ENCODE results near the gene GGT5. TPM values are rescaled to one million over a fixed set of nuclear protein-coding genes. Genes with fewer than 3 reads are reported as not detected.
"Not testable (repeated sequence)": the region's sequence is repeated elsewhere in the genome, so short reads cannot be mapped to it uniquely, and the experiment has no call there.

Gene GGT5
- total RNA-seq, 2 experiments from 2014 or later, result not detected

DNA sequence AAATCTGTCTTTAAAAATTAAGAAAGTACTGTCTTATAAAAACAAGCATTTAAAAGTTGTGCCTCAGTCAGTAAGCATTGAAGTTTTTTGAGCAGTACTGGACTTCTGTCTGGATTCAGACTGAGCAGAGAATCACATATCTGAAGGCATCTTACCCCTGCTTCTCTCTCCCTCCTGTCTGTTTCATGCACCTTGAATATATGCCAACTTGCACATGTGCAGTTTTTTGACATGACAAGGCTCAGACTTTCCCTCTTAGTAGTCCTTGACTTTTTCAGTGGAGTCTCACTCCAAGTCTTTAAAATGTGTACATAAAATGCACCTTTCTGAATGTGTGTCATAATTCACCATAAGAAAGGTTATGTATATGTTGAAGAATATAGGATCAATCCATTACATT lies 45.6 kb upstream of the GGT5 start:
- Mint-ChIP-seq H3K27me3 (no peaks in the 10 kb centered on the region), H3K9me3 (no peaks in the 10 kb centered on the region), H3K36me3 (ENCODE audit: low read depth) (peaks cover 7% of the 10 kb centered on the region), H3K4me1 (ENCODE audit: low read depth) (peaks cover 41% of the 10 kb centered on the region), H3K27ac (no peak overlapping the region), H3K4me3 (no peak overlapping the region)
- Histone ChIP-seq H3K9me3 (ENCODE audit: control insufficient read depth in 1 of 2, insufficient read depth in 1 of 2, low read length in 2 of 2) (no peaks in the 10 kb centered on the region), H3K4me1 (ENCODE audit: insufficient read depth, low read length) (peaks cover 5% of the 10 kb centered on the region), H3K27me3 (ENCODE audit: control insufficient read depth in 1 of 2, insufficient read depth in 2 of 2, low read length in 2 of 2) (no peaks in the 10 kb centered on the region), H3K4me3 (ENCODE audit: low read length) (no peak overlapping the region), H3K36me3 (ENCODE audit: insufficient read depth, low read length) (no peaks in the 10 kb centered on the region), H3K27ac (ENCODE audit: low read depth in 1 of 2, low read length in 2 of 2) (no peak overlapping the region)
- POLR2A ChIA-PET, result no interaction called here
- CTCF ChIA-PET, result no interaction called here
- TF ChIP-seq, protein P1, sequence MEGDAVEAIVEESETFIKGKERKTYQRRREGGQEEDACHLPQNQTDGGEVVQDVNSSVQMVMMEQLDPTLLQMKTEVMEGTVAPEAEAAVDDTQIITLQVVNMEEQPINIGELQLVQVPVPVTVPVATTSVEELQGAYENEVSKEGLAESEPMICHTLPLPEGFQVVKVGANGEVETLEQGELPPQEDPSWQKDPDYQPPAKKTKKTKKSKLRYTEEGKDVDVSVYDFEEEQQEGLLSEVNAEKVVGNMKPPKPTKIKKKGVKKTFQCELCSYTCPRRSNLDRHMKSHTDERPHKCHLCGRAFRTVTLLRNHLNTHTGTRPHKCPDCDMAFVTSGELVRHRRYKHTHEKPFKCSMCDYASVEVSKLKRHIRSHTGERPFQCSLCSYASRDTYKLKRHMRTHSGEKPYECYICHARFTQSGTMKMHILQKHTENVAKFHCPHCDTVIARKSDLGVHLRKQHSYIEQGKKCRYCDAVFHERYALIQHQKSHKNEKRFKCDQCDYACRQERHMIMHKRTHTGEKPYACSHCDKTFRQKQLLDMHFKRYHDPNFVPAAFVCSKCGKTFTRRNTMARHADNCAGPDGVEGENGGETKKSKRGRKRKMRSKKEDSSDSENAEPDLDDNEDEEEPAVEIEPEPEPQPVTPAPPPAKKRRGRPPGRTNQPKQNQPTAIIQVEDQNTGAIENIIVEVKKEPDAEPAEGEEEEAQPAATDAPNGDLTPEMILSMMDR (IDR thresholded peaks at IDR 0.05), result no peak
- intact Hi-C loops (cut with DNase I, micrococcal nuclease), result no loop called here
- ATAC-seq (ENCODE audit: poor library complexity), result no peak
- DNase-seq, result no peak

DNA sequence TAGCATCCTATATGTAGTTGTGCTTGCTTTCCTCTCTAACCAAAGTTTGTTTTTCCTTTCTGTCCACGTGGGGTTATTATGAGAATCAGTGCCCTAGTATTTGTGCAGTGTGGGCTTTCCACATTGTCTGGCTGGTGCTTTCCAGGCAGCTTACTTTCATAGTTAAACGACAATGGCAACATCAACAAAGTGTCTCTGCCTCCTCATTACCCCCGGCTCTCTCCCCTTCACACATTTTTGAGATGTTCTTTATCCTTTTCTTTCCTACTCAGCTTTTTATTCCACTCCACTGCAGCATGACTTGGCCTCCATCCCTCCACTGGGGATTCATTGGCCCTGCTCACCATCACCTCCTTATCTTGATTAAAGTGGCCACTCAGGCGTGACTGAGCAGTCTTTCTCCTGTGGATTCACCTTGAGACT lies 44.9 kb upstream of the GGT5 start:
- ChIA-PET CTCF (no interaction called here), POLR2A (no interaction called here)
- Mint-ChIP-seq H3K27me3 (no peaks in the 10 kb centered on the region), H3K27ac (no peak overlapping the region), H3K4me3 (no peak overlapping the region), H3K4me1 (ENCODE audit: low read depth) (peaks cover 48% of the 10 kb centered on the region), H3K36me3 (ENCODE audit: low read depth) (peaks cover 7% of the 10 kb centered on the region), H3K9me3 (no peaks in the 10 kb centered on the region)
- Histone ChIP-seq H3K4me1 (ENCODE audit: insufficient read depth, low read length) (peaks cover 12% of the 10 kb centered on the region), H3K4me3 (ENCODE audit: low read length) (no peak overlapping the region), H3K27ac (ENCODE audit: low read depth in 1 of 2, low read length in 2 of 2) (no peak overlapping the region), H3K36me3 (ENCODE audit: insufficient read depth, low read length) (no peaks in the 10 kb centered on the region), H3K27me3 (ENCODE audit: control insufficient read depth in 1 of 2, insufficient read depth in 2 of 2, low read length in 2 of 2) (no peaks in the 10 kb centered on the region), H3K9me3 (ENCODE audit: control insufficient read depth in 1 of 2, insufficient read depth in 1 of 2, low read length in 2 of 2) (no peaks in the 10 kb centered on the region)
- intact Hi-C loops (cut with DNase I, micrococcal nuclease), result no loop called here
- ATAC-seq (ENCODE audit: poor library complexity) (no peak), DNase-seq (no peak)
- TF ChIP-seq, protein P1 (IDR thresholded peaks at IDR 0.05), result no peak

DNA sequence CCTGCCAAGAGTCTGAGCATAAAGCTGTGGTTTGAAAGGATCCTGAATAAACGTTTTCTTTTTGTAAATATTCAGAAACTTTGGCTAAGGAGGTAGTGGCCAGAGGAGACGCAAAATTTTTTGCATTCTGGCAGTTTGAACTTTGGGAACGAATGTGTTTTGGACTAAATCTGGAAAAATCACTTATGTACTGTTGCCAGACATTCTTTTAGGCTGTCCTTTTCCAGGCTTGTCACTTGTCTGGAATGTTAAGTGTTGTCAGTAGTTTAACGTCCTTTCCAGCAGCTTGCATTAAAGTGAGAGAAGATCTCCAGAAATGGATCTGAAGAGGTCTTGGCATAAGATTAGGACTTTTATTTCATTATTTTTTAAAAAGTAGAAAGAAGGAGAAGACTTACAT lies 44.2 kb upstream of the GGT5 start:
- POLR2A ChIA-PET, result no interaction called here
- intact Hi-C loops (cut with DNase I, micrococcal nuclease), result no loop called here
- no peak overlapping the region for H3K4me3 ChIP-seq (ENCODE audit: low read length)
- DNase-seq (no peak), ATAC-seq (ENCODE audit: poor library complexity) (no peak)
- no peaks in the 10 kb centered on the region for H3K27me3 ChIP-seq (ENCODE audit: control insufficient read depth in 1 of 2, insufficient read depth in 2 of 2, low read length in 2 of 2)
- peaks cover 14% of the 10 kb centered on the region for H3K4me1 ChIP-seq (ENCODE audit: insufficient read depth, low read length)
- H3K27ac Mint-ChIP-seq, result no peak overlapping the region
- H3K4me1 Mint-ChIP-seq (ENCODE audit: low read depth), result peaks cover 52% of the 10 kb centered on the region
- CTCF ChIA-PET, result no interaction called here
- H3K9me3 Mint-ChIP-seq, result no peaks in the 10 kb centered on the region
- H3K9me3 ChIP-seq (ENCODE audit: control insufficient read depth in 1 of 2, insufficient read depth in 1 of 2, low read length in 2 of 2), result no peaks in the 10 kb centered on the region
- no peak overlapping the region for H3K27ac ChIP-seq (ENCODE audit: low read depth in 1 of 2, low read length in 2 of 2)
- H3K36me3 ChIP-seq (ENCODE audit: insufficient read depth, low read length), result no peaks in the 10 kb centered on the region
- H3K27me3 Mint-ChIP-seq, result no peaks in the 10 kb centered on the region
- peaks cover 7% of the 10 kb centered on the region for H3K36me3 Mint-ChIP-seq (ENCODE audit: low read depth)
- TF ChIP-seq, protein P1 (IDR thresholded peaks at IDR 0.05), result no peak
- no peak overlapping the region for H3K4me3 Mint-ChIP-seq

DNA sequence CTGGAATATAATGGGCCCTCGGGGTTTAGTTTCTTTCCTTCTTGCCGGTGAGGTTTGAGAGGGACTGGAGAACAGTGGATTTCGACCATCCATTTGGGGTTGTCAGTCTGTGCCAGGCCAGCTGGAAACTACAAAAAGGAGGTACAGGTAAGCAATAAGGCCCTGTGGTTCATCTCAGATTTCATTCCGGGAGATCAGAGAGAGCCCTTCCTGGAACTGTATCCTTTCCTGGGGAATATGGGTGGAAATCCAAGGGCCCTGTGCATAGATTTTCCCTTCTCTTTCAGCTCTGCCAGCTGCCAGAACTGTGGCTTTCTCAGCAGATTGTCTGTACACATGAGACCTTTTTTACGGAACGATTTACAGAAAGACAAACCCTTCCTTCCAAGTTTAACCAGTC lies 42.9 kb upstream of the GGT5 start:
- peaks cover 14% of the 10 kb centered on the region for H3K4me1 ChIP-seq (ENCODE audit: insufficient read depth, low read length)
- DNase-seq; H3K36me3 Mint-ChIP-seq (ENCODE audit: low read depth); H3K27me3 ChIP-seq (ENCODE audit: control insufficient read depth in 1 of 2, insufficient read depth in 2 of 2, low read length in 2 of 2); H3K9me3 Mint-ChIP-seq; H3K27ac Mint-ChIP-seq; H3K4me3 Mint-ChIP-seq; intact Hi-C loops (cut with DNase I, micrococcal nuclease); H3K4me3 ChIP-seq (ENCODE audit: low read length); POLR2A ChIA-PET; H3K9me3 ChIP-seq (ENCODE audit: control insufficient read depth in 1 of 2, insufficient read depth in 1 of 2, low read length in 2 of 2); H3K36me3 ChIP-seq (ENCODE audit: insufficient read depth, low read length); H3K27ac ChIP-seq (ENCODE audit: low read depth in 1 of 2, low read length in 2 of 2); CTCF ChIA-PET; ATAC-seq (ENCODE audit: poor library complexity); H3K27me3 Mint-ChIP-seq: not testable (repeated sequence)
- H3K4me1 Mint-ChIP-seq (ENCODE audit: low read depth), result peaks cover 61% of the 10 kb centered on the region

DNA sequence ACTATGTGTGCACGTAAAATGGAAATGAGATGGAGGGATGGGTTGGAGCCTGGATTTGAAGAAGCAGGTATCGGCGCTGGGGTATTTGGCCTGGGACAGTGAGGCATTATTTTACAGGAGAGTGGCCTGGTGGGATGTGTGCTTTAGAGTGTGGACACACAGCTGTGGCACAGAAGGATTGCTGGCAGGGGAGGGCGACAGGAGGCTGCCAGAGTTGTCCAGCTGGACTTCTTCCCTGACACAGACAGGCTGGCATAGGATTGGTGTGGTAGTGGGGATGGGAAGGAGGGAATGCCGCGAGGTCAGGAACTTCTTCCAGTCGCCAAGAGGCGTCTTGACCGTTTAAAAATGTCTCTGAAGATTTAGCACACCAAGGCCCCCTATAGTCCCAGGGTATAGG lies 42.3 kb upstream of the GGT5 start:
- H3K4me3 Mint-ChIP-seq; H3K9me3 ChIP-seq (ENCODE audit: control insufficient read depth in 1 of 2, insufficient read depth in 1 of 2, low read length in 2 of 2); CTCF ChIA-PET; H3K36me3 Mint-ChIP-seq (ENCODE audit: low read depth); H3K27ac ChIP-seq (ENCODE audit: low read depth in 1 of 2, low read length in 2 of 2); H3K27me3 ChIP-seq (ENCODE audit: control insufficient read depth in 1 of 2, insufficient read depth in 2 of 2, low read length in 2 of 2); H3K4me3 ChIP-seq (ENCODE audit: low read length); DNase-seq; POLR2A ChIA-PET; H3K9me3 Mint-ChIP-seq; H3K27me3 Mint-ChIP-seq; H3K27ac Mint-ChIP-seq; intact Hi-C loops (cut with DNase I, micrococcal nuclease); ATAC-seq (ENCODE audit: poor library complexity); H3K36me3 ChIP-seq (ENCODE audit: insufficient read depth, low read length): not testable (repeated sequence)
- peaks cover 66% of the 10 kb centered on the region for H3K4me1 Mint-ChIP-seq (ENCODE audit: low read depth)
- H3K4me1 ChIP-seq (ENCODE audit: insufficient read depth, low read length), result peaks cover 14% of the 10 kb centered on the region

All from CD4-positive, alpha-beta T cell (primary cell).